ENCODE data around the gene CLOCK.
A peak's percentile ranks its signal among the peaks of the same experiment; 100 is the strongest.

The CLOCK gene

DNA sequence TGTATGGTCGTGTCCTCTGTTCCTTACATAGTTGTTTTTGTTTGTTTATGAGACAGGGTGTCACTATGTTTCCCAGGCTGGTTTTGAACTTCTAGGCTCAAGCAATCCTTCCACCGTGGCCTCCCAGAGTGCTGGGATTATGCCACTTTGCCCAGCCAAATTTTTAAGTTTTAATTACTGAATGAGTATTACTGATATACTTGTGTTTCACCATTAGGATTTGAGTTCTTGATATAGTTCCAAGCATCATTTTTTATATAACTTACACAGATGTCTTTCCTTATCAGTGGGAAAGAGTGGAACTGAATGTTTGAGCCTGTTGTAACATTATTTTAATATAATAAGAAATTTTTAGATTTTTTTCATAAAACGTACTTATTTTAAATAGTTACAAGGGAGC, 130.5 kb downstream of the CLOCK start:
- no peak for DNase-seq (ENCODE audit: low read depth)

DNA sequence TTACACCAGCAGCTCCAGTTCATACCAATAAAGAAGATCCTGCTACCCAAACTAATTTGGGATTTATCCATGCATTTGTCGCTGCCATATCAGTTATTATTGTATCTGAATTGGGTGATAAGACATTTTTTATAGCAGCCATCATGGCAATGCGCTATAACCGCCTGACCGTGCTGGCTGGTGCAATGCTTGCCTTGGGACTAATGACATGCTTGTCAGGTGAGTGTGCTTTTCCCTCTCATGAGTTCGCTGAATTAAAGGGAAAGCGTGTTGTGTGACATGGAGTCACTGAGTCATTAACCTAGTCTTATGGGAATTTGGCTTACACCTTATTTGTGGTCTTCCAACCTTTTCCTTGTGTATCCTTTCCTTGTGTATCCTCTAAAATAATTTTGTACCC, 135.1 kb downstream of the CLOCK start:
- no peak for DNase-seq (ENCODE audit: low read depth)

GRCh38 chr4:55410431-55410830, 136.3 kb downstream of the CLOCK start:
- DNase-seq (ENCODE audit: low read depth): no peak

- no peak for DNase-seq (ENCODE audit: low read depth)
These were observed 137.1 kb downstream of the CLOCK start for GRCh38 chr4:55409468-55410171.

GRCh38 chr4:55407764-55408163, 138.9 kb downstream of the CLOCK start:
- DNase-seq (ENCODE audit: low read depth): no peak

DNA sequence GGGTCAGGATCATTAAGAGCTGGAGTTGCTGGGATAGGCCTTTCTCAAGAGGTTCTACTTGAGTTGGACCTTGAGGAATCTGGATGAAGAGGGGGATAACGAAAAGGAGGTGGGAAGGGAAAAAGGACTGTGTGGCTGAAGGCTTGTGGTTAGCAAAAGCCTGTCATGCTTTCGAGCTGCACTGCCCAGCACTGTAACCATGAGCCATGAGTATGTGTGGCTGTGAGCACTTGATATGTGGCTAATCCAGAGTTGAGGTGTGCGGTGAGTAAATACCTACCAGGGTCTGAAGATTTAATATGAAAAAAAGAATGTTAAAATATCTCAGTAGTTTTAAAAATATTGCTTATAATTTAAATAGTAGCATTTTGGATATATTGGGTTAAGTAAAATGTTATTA, 139.6 kb downstream of the CLOCK start:
- DNase-seq (ENCODE audit: low read depth): no peak

DNA sequence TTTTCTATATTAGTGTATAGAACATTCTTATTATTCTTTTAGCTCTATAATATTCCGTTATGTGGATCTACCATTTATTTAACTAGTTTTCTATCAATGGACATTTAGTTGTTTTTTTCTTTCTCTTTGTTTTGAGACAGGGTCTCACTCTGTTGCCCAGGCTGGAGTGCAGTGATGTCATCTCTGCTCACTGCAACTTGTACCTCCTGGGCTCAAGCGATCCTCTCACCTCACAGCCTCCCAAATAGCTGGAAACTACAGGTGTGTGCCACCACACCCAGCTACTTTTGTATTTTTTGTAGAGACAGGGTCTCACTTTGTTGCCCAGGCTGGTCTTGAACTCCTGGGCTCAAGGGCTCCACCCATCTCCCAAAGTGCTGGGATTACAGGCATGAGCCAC, 140.2 kb downstream of the CLOCK start:
- no peak for DNase-seq (ENCODE audit: low read depth)

DNA sequence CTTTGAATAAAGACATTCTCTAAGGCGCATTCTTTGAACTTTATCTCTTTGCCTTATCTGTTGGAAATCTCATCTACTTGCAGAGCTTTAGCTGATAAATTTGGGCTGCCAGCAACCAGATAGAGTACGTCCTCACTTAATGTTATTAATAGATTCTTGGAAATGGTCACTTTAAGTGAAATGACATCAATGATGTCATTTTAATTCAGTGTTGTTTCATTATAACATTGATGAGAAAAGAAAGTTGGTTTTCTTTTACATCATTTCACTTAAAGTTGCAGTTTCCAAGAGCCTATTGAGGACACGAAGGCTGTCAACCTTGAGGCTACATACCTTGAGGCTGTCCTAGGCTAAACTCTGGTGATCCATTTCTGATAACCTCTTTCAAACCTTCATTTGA, 141.6 kb downstream of the CLOCK start:
- no peak for DNase-seq (ENCODE audit: low read depth)

GRCh38 chr4:55399581-55399980, 147.1 kb downstream of the CLOCK start:
- no peak for DNase-seq (ENCODE audit: low read depth)

DNA sequence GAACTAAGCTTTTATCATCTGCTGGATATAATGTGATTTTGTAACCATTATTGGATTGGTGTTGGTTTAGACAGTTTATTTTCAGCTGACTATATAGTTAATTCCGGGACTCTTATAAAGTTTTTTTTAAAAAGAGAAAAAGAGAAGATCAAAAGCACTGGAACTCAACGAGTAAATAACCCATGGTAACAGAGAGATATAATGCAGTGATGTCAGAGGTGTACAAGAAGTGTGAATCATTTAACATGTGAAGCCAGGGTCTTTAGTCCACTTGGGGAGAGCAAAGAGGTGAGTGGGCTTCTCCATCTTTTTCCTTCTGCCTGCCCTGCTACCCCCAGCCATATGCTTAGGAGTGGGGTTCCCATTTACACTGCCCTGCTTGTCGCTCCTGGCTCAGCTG, 147.7 kb downstream of the CLOCK start:
- DNase-seq (ENCODE audit: low read depth): no peak

GRCh38 chr4:55398461-55398860, 148.2 kb downstream of the CLOCK start:
- no peak for DNase-seq (ENCODE audit: low read depth)

DNA sequence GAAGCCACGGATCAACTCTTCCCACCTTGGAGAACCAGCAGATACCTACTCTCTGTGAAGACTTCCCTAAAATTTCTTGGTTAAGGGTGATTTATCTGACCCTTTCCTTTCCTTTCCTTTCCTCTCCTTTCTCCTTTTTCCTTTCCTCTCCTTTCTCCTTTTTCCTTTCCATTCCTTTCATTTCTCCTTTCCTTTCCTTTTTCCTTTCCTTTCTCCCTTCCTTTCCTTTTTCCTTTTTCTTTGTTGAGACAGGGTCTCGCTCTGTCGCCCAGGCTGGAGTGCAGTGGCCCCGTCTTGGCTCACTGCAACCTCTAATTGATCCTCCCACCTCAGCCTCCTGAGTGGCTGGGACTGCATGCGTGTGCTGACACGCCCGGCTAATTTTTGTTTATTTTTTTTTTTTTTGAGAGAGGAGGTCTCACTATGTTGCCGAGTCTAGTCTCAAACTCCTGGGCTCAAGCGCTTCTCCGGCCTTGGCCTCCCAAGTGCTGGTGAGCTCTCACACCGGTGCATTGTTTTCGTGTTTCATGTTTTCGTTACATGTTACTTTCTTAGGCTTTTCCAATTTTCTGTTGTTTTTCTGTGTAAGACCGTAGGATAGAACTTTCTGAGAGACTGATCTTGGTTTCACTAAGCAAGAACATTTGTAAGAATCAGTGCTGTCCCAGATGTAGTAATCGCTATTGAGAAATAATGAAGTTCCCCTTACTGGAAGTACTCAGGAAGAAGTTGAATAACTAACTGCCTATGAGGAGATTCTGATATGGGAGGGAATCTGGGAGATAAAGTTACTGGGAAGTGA, 149.0 kb downstream of the CLOCK start:
- no peak for DNase-seq (ENCODE audit: low read depth)

DNA sequence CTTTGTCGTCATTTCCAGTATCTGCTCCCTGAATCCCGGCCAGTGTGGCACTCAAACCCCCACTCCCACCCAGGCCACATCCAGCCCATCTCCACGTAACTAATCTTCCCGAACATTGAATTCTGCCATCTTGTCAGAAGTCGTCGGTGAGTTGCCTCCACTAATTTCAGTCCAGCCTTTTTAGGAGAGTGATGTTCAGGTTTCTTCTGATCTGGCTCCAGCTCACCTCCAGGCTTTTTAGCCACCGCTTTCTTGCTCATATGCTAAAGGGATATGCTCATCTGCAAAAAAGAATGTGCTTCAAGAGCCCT, 149.6 kb downstream of the CLOCK start:
- no peak for DNase-seq (ENCODE audit: low read depth)

- DNase-seq (ENCODE audit: low read depth): peak; percentile 1
These were observed 150.2 kb downstream of the CLOCK start for GRCh38 chr4:55396308-55397125.

DNA sequence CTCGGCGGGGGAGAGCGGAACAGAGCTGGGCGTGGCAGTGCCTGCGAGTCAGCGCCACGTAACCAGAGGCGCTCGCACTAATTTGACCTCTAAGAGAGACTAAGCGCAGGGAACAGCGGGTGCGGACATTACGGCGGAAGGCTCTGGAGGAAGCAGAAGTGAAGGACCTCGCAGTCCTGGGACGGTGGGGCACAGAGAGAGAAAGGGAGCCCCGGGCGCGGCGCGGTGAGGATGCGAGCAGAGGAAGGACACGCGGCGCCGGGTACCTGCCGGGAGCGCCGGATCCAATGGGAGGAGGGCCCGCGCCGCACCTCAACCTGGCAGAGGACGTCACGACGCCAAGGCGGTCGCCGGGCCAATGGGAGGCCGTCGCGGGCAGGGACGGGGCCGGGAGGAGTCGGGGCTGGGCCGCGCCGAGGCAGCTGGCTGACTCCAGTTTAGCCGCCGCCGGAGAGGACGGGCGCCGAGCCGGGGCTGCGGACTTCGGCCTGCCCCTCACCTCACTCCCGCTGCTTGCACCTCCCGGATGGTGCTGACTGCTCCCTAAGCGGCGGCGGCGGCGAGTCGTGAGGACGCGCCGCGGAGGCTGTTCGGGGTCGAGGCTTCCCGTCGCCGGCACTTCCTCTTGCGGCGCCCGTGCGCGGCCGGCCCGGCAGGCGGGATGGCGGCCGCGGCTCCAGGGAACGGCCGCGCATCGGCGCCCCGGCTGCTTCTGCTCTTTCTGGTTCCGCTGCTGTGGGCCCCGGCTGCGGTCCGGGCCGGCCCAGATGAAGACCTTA, 151.0 kb downstream of the CLOCK start, which contains the start of gene TMEM165:
Gene TMEM165, plus strand, starts transcription at position 429 of the 779 bp plus-strand sequence. Its CDS starts 233 bp downstream, at position 662.
- DNase-seq (ENCODE audit: low read depth): peak; percentile 84

DNA sequence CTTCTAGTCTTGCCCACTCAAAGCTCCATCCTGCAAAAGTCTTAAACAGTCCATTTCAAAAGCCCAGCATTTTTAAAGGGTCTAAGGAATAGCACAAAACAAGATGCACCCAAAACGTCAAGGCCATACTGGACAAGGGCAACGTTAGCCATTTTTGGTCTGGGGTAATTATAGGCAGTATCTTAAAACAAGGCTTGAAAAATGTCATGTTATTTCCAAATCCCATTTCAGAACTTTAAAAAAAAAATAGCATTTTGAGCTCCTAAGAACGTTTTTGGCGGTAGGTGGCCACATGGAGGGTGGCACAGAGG, 151.5 kb downstream of the CLOCK start:
- no peak for DNase-seq (ENCODE audit: low read depth)

GRCh38 chr4:55393461-55394320, 153.0 kb downstream of the CLOCK start:
- no peak for DNase-seq (ENCODE audit: low read depth)

- DNase-seq (ENCODE audit: low read depth): no peak
These were observed 159.9 kb downstream of the CLOCK start for GRCh38 chr4:55386840-55387239.

- DNase-seq (ENCODE audit: low read depth): no peak
These were observed 160.6 kb downstream of the CLOCK start for GRCh38 chr4:55386073-55386472.

DNA sequence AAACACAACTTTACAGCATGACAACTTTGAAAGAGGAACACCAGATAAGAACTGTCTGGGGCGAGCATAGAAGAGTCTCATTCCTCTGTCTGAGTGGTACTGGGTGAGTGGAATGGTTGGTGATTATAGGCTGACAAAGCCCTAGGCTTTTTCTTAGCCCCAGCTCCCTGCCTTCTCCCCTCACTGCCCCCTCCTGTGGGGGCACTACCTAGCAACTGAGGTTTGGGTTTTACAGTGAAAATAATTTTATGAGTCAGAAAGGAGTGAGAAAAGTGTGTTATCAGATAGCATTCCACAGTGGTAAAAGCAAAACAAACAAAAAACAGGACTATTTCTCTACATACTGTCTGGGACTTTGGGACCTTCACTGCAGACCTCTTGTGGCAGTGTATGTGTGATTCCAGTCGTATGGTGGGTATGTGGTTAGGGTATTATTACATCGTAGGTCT, 161.5 kb downstream of the CLOCK start:
- no peak for DNase-seq (ENCODE audit: low read depth)

GRCh38 chr4:55382488-55383003, 164.2 kb downstream of the CLOCK start:
- DNase-seq (ENCODE audit: low read depth): no peak
